Neural cell (in vitro differentiated cells): Measurements from ENCODE around the gene MRPS35.

Source experiments
- CTCF ChIP-seq: fragments of 450-650 bp; IDR thresholded peaks from 2 replicates; pipeline ENCODE4 v1.5.1; 2014; ENCODE audit warnings: antibody characterized with exemption, mild to moderate bottlenecking, moderate library complexity; ENCODE audit not compliant: poor library complexity, severe bottlenecking
- EP300 ChIP-seq: fragments of 450-650 bp; conservative IDR thresholded peaks from 2 replicates; pipeline ENCODE4 v1.6.1; 2014; ENCODE audit warnings: antibody characterized with exemption, mild to moderate bottlenecking, moderate library complexity; ENCODE audit not compliant: poor library complexity, severe bottlenecking
- EZH2 ChIP-seq: fragments of 200-600, 300-800 bp; shearing (Covaris generic), sonication (generic); IDR thresholded peaks from 2 replicates; pipeline ENCODE4 v1.6.1; 2014; ENCODE audit warnings: antibody characterized with exemption, low read length, borderline replicate concordance, mild to moderate bottlenecking; ENCODE audit not compliant: insufficient read depth, poor library complexity, severe bottlenecking
- MXI1 ChIP-seq: fragments of 450-650 bp; conservative IDR thresholded peaks from 2 replicates; pipeline ENCODE4 v1.6.1; 2014; ENCODE audit warnings: antibody characterized with exemption, mild to moderate bottlenecking; ENCODE audit not compliant: poor library complexity, severe bottlenecking
- POLR2AphosphoS5 ChIP-seq: IDR thresholded peaks from 2 replicates; pipeline ENCODE4 v1.6.1; 2012
- RAD21 ChIP-seq: fragments of 450-650 bp; conservative IDR thresholded peaks from 2 replicates; pipeline ENCODE4 v1.6.1; 2014; ENCODE audit warnings: antibody characterized with exemption, mild to moderate bottlenecking, moderate library complexity
- REST ChIP-seq: IDR thresholded peaks from 2 replicates; pipeline ENCODE4 v1.6.1; 2012; ENCODE audit warnings: borderline replicate concordance
- SMC3 ChIP-seq: fragments of 450-650 bp; conservative IDR thresholded peaks from 2 replicates; pipeline ENCODE4 v1.6.1; 2014; ENCODE audit warnings: antibody characterized with exemption, mild to moderate bottlenecking, moderate library complexity; ENCODE audit not compliant: poor library complexity
- TAF1 ChIP-seq: IDR thresholded peaks from 2 replicates; pipeline ENCODE4 v1.6.1; 2012; ENCODE audit warnings: low read depth

GRCh38 chr12:27747111-27747820, 36.6 kb downstream of the MRPS35 start:
- TF ChIP-seq CTCF (no peak), EP300 (no peak), REST (no peak), EZH2 (no peak), POLR2AphosphoS5 (no peak), TAF1 (no peak), SMC3 (no peak), MXI1 (no peak), RAD21 (no peak)
